Kidney glomerular epithelial cell (primary cell): Measurements from ENCODE around the gene SOX8.
"Not testable (repeated sequence)": the region's sequence is repeated elsewhere in the genome, so short reads cannot be mapped to it uniquely, and the experiment has no call there.

ENCODE experiments used
- DNase-seq: peaks from one replicate; lab custom pipeline; 2025; lab: John Stamatoyannopoulos, UW

SOX8 gene

GRCh38 chr16:955766-956165 is 25.8 kb upstream of the SOX8 start:
- DNase-seq: not testable (repeated sequence)

GRCh38 chr16:959232-960040 is 22.1 kb upstream of the SOX8 start:
- no peak for DNase-seq

- no peak for DNase-seq
Observed at GRCh38 chr16:962366-962765, 19.2 kb upstream of the SOX8 start.

- DNase-seq: no peak
Observed at GRCh38 chr16:962901-963814, 18.4 kb upstream of the SOX8 start.

GRCh38 chr16:963913-964312 is 17.7 kb upstream of the SOX8 start:
- no peak for DNase-seq

- DNase-seq: no peak
Observed at GRCh38 chr16:964356-965035, 17.1 kb upstream of the SOX8 start.

GRCh38 chr16:965036-965395 is 16.6 kb upstream of the SOX8 start:
- no peak for DNase-seq

GRCh38 chr16:965487-965886 is 16.1 kb upstream of the SOX8 start:
- DNase-seq: no peak

GRCh38 chr16:966035-966434 is 15.5 kb upstream of the SOX8 start:
- DNase-seq: no peak

GRCh38 chr16:966505-966904 is 15.1 kb upstream of the SOX8 start:
- DNase-seq: no peak

- no peak for DNase-seq
Observed at GRCh38 chr16:967077-967541, 14.5 kb upstream of the SOX8 start.

- DNase-seq: no peak
Observed at GRCh38 chr16:967546-968295, 13.8 kb upstream of the SOX8 start.

- no peak for DNase-seq
Observed at GRCh38 chr16:968620-969019, 12.9 kb upstream of the SOX8 start.

GRCh38 chr16:969508-970385 is 11.8 kb upstream of the SOX8 start:
- no peak for DNase-seq

- no peak for DNase-seq
Observed at GRCh38 chr16:970386-970765, 11.2 kb upstream of the SOX8 start.

GRCh38 chr16:970766-971581 is 10.6 kb upstream of the SOX8 start, which contains the start of gene LMF1:
Gene LMF1, minus strand, starts transcription at chr16:970984. Its CDS starts 4 bp downstream, at chr16:970980.
- DNase-seq: peak; percentile 85

GRCh38 chr16:971582-971905 is 10.0 kb upstream of the SOX8 start:
- DNase-seq: no peak

- no peak for DNase-seq
Observed at GRCh38 chr16:971981-972315, 9.6 kb upstream of the SOX8 start.

GRCh38 chr16:972316-973002 is 9.1 kb upstream of the SOX8 start:
- no peak for DNase-seq

GRCh38 chr16:973366-973765 is 8.2 kb upstream of the SOX8 start:
- DNase-seq: no peak
